ENCODE measurements around the gene ZMAT5. TPM values are rescaled to one million over a fixed set of nuclear protein-coding genes. Genes with fewer than 3 reads are reported as not detected.

ZMAT5 gene
- total RNA-seq, 1 donor from 2014 or later: 26.0 TPM

DNA sequence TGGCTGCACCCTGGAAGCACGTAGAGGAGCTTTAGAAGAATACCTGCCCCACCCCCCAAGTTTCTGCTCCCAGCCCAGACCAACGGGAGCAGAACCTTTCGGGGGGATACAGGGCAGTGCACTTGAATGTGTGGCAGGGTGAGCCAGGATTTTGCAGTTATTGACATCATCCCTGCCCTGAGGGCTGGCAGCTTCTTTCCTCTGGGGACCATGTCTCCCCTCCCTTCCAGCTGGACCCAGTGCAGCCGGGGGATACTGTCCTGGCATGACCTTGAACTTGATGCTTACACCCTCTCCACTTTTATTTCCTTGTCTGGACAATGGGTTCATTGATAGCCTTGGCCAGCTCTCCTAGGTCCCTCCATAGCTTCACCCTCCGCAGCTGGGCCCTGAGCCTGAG, 51.1 kb downstream of the ZMAT5 start:
- Mint-ChIP-seq H3K9me3 (no peaks in the 10 kb centered on the region), H3K4me3 (ENCODE audit: low read depth) (no peak overlapping the region), H3K4me1 (ENCODE audit: low read depth) (peaks cover 2% of the 10 kb centered on the region), H3K27ac (no peak overlapping the region), H3K27me3 (ENCODE audit: low read depth) (peaks cover 28% of the 10 kb centered on the region), H3K36me3 (ENCODE audit: low read depth) (no peaks in the 10 kb centered on the region)
- no peak for DNase-seq (ENCODE audit: low spot score)
- intact Hi-C loops (cut with micrococcal nuclease): loop anchor here (10.0 kb wide), 1 partner anchor 289 kb away; no protein-coding TSS in a partner anchor

DNA sequence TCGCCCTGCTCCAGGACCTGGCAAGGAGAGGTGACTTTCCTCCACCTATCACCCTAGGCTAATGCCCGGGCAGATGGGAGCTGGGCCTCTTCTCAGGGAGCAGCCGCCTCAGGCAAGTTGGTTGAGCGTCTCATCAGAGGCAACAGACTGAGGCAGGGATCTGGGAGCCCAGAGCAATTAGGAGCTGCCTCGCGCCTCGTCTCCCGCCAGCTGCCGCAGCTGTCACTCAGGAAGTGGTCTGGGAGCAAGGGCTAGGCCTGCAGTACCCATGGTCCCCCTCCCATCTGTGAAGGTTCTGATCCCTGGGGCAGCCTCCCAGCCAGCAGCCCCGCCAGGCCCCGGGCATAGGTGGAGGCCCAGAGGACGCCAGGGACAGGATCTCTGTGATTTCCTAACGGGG, 51.6 kb downstream of the ZMAT5 start:
- H3K27me3 Mint-ChIP-seq (ENCODE audit: low read depth): peaks cover 28% of the 10 kb centered on the region
- no peaks in the 10 kb centered on the region for H3K36me3 Mint-ChIP-seq (ENCODE audit: low read depth)
- H3K4me1 Mint-ChIP-seq (ENCODE audit: low read depth): peaks cover 2% of the 10 kb centered on the region
- no peak overlapping the region for H3K4me3 Mint-ChIP-seq (ENCODE audit: low read depth)
- no peak for DNase-seq (ENCODE audit: low spot score)
- no peak overlapping the region for H3K27ac Mint-ChIP-seq
- intact Hi-C loops (cut with micrococcal nuclease): loop anchor here (10.0 kb wide), 1 partner anchor 290 kb away; no protein-coding TSS in a partner anchor
- no peaks in the 10 kb centered on the region for H3K9me3 Mint-ChIP-seq

DNA sequence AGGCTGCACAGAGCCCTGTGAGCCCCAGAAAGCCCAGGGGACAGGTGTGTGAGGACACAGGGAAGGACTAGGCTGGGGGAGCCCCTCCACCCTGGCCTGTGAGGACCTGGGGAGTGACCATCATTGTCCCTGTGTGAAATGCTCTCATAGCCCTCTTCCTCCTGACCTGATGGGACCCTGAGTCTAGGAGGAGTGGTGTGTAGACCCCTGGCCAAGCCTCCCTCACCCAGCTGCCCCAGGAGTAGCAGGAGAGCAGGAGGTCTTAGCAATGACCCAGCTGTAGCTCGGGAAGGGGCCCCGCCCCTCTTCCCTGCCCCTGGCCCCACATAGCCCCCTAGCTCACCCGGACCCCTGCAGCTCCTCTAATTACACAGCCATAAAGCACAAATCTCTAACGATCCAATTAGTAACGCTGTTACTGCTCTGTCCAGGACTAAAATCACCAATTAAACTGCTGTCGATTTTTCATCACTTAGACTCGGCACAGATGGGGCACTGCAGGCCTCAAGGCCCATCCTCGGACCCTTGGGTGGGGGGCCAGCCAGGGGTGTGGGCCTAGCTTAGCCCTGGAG, 53.6 kb downstream of the ZMAT5 start:
- Mint-ChIP-seq H3K27ac (no peak overlapping the region), H3K4me1 (ENCODE audit: low read depth) (no peaks in the 10 kb centered on the region), H3K36me3 (ENCODE audit: low read depth) (no peaks in the 10 kb centered on the region), H3K4me3 (ENCODE audit: low read depth) (no peak overlapping the region), H3K27me3 (ENCODE audit: low read depth) (peaks cover 16% of the 10 kb centered on the region), H3K9me3 (no peaks in the 10 kb centered on the region)
- intact Hi-C loops (cut with micrococcal nuclease): loop anchor here (10.0 kb wide), 1 partner anchor 292 kb away; no protein-coding TSS in a partner anchor
- DNase-seq (ENCODE audit: low spot score): no peak

DNA sequence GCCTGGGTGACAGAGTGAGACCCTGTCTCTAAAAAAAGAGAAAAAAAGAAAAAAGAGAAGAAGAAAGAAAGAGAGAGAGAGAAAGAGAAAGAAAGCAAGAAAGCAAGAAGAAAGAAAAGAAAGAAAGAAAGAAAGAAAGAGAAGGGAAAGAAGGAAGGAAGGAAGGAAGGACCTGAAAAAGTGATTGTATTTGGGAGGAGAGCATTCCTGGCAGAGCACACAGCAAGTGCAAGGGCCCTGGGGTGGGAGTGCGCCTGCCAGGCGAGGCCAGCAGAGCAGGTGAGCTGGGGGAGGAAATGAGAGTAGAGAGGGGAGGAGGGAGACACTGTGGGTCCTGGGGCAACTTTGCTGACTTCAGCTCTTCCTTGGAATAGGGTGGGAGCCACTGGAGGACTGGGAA, 54.7 kb downstream of the ZMAT5 start:
- H3K4me1 Mint-ChIP-seq (ENCODE audit: low read depth): no peaks in the 10 kb centered on the region
- peaks cover 8% of the 10 kb centered on the region for H3K27me3 Mint-ChIP-seq (ENCODE audit: low read depth)
- no peak overlapping the region for H3K4me3 Mint-ChIP-seq (ENCODE audit: low read depth)
- intact Hi-C loops (cut with micrococcal nuclease): loop anchor here (10.0 kb wide), 1 partner anchor 293 kb away; no protein-coding TSS in a partner anchor
- H3K9me3 Mint-ChIP-seq: no peaks in the 10 kb centered on the region
- H3K36me3 Mint-ChIP-seq (ENCODE audit: low read depth): no peaks in the 10 kb centered on the region
- DNase-seq (ENCODE audit: low spot score): no peak
- H3K27ac Mint-ChIP-seq: no peak overlapping the region

DNA sequence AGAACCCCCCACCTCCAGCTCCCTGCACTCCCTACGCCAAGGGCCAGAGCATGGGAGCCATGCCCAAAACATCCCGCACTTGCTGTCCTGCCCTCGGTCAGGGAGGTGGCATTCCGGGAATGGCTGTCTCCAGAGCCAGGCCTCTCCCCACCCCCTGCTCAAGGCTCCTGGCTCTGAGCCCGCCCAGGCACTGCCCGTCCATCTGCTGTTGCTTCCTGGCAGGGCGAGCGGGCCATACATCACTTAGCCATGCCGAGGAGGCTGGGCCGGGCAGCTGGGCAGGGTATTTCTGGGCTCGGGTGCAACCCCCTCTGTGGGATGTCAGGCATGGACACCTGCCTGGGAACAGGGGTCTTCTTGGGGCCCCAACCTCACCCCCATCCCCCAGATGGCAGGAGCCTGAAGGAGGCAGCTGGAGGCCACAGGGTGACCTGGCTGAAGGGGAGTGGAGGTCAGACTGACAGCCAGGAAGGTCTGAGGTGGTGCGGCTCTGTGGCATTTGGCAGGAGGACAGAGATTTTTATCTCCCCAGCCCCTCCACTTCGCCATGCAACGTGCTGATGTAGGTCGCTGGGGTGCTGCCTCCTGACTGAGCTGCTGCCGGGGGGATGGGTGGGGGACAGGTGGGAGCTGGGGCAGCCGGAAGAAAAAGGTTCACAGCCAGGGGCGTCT, 55.7 kb downstream of the ZMAT5 start:
- Mint-ChIP-seq H3K27ac (no peak overlapping the region), H3K27me3 (ENCODE audit: low read depth) (no peaks in the 10 kb centered on the region), H3K36me3 (ENCODE audit: low read depth) (no peaks in the 10 kb centered on the region), H3K9me3 (no peaks in the 10 kb centered on the region), H3K4me3 (ENCODE audit: low read depth) (no peak overlapping the region), H3K4me1 (ENCODE audit: low read depth) (no peaks in the 10 kb centered on the region)
- intact Hi-C loops (cut with micrococcal nuclease): loop anchor here (10.0 kb wide), 1 partner anchor 294 kb away; no protein-coding TSS in a partner anchor
- DNase-seq (ENCODE audit: low spot score): no peak

DNA sequence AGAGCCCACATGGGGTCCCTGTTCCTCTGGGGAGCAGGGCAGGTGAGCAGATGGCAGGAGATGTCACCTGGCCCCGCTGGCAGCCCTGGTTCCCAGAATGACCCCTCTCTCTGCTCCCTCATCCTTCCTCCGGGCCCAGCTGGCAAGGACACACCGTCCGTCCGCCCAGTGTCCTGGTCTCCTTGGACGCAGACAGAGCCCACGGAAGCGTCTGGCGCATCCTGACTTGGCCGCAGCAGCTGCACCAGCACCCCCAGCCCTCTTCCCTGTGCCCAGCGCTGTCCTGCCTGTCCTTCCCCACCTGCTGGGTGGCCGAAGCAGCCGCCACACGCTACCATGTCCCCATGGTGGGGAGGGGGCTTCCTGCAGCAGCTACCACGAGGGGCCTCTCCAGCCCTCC, 56.6 kb downstream of the ZMAT5 start:
- Mint-ChIP-seq H3K27ac (no peak overlapping the region), H3K4me3 (ENCODE audit: low read depth) (no peak overlapping the region), H3K9me3 (no peaks in the 10 kb centered on the region), H3K36me3 (ENCODE audit: low read depth) (no peaks in the 10 kb centered on the region), H3K4me1 (ENCODE audit: low read depth) (no peaks in the 10 kb centered on the region), H3K27me3 (ENCODE audit: low read depth) (no peaks in the 10 kb centered on the region)
- intact Hi-C loops (cut with micrococcal nuclease): loop anchor here (10.0 kb wide), 1 partner anchor 295 kb away; no protein-coding TSS in a partner anchor
- no peak for DNase-seq (ENCODE audit: low spot score)

DNA sequence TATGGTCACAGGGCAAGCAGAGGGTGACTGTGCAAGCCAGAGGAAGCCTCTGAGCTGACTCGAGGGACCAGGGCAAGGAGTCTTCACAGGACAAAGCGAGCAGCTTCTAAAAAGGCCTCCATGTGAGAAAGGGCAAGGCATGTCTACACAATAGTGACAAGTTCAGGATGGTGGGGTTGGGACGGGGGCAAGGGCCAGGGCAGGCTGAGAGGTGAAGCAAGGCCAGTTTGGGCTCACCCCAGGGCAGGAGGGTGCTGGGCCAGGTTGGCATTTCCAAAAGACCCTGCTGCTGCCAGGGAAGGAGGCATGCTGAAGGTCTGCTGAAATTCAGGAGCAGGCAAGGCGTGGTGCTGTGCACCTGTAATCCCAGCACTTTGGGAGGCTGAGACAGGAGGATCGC, 59.3 kb downstream of the ZMAT5 start:
- Mint-ChIP-seq H3K4me1 (ENCODE audit: low read depth) (no peaks in the 10 kb centered on the region), H3K27me3 (ENCODE audit: low read depth) (peaks cover 9% of the 10 kb centered on the region), H3K9me3 (no peaks in the 10 kb centered on the region), H3K27ac (no peak overlapping the region), H3K36me3 (ENCODE audit: low read depth) (no peaks in the 10 kb centered on the region), H3K4me3 (ENCODE audit: low read depth) (no peak overlapping the region)
- DNase-seq (ENCODE audit: low spot score): no peak
- intact Hi-C loops (cut with micrococcal nuclease): no loop called here

DNA sequence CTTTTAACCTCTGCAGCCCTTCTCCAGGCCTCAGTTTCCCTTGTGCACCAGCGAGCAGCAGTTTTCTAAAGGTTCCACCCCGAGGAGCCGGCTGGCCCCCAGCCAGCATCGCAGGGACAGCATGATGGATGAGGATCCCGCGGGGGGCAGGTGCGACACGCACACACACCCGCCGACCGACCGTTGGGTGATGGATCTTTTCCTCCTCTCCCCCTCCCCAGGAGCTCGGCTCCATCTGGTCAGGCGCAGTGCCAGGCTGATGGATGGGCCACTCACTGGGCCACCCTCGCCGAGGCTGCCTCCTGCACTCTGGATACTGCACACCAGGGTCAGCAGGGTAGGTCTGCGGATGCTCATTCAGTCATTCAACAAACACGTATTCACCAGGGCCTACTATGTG, 59.8 kb downstream of the ZMAT5 start:
- Mint-ChIP-seq H3K4me1 (ENCODE audit: low read depth) (no peaks in the 10 kb centered on the region), H3K27me3 (ENCODE audit: low read depth) (peaks cover 10% of the 10 kb centered on the region), H3K27ac (no peak overlapping the region), H3K4me3 (ENCODE audit: low read depth) (no peak overlapping the region), H3K36me3 (ENCODE audit: low read depth) (no peaks in the 10 kb centered on the region), H3K9me3 (no peaks in the 10 kb centered on the region)
- no peak for DNase-seq (ENCODE audit: low spot score)
- intact Hi-C loops (cut with micrococcal nuclease): no loop called here

DNA sequence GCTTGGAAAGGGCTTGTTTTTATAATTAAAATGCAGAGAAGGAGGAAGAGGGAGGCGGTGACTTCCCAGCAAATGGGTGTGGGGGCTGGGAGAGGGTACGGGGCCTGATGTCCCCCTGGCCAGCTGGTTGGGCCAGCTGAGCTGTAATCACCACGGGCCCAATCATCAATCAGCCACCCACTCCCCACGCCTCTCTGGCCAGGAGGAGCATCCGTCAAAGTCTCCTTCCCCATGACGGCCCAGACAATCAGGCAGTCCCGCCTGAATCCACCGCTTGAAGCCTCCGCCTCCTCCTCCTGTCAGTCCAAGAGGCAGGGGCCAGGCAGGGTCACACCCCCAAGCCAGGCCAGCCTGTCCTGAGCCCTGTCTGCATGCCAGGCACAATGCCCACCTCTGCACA, 60.3 kb downstream of the ZMAT5 start:
- Mint-ChIP-seq H3K4me1 (ENCODE audit: low read depth) (no peaks in the 10 kb centered on the region), H3K4me3 (ENCODE audit: low read depth) (no peak overlapping the region), H3K27me3 (ENCODE audit: low read depth) (peaks cover 12% of the 10 kb centered on the region), H3K27ac (no peak overlapping the region), H3K9me3 (no peaks in the 10 kb centered on the region), H3K36me3 (ENCODE audit: low read depth) (no peaks in the 10 kb centered on the region)
- intact Hi-C loops (cut with micrococcal nuclease): no loop called here
- no peak for DNase-seq (ENCODE audit: low spot score)

DNA sequence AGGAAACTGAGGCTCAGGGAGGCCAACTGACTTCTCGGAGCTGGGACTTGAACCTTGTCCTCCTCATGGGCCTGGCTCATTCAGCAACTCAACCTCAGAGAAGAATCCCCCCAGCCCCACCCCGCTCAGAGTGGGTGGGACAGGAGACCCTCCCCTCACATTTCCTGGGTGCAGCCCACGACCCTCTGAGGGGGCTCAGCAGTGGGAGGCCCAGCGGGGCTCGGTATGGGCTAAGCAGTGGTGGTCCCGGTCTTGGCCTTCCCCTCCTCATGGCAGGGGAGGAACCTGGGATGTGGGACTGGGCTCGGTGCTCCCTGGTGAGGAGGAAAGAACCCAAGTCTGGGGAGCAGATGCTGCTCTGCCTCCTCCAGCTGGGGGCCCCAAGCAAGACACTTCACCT, 61.2 kb downstream of the ZMAT5 start:
- DNase-seq (ENCODE audit: low spot score): no peak
- Mint-ChIP-seq H3K27ac (no peak overlapping the region), H3K9me3 (no peaks in the 10 kb centered on the region), H3K36me3 (ENCODE audit: low read depth) (no peaks in the 10 kb centered on the region), H3K27me3 (ENCODE audit: low read depth) (peaks cover 12% of the 10 kb centered on the region), H3K4me1 (ENCODE audit: low read depth) (peaks cover 5% of the 10 kb centered on the region), H3K4me3 (ENCODE audit: low read depth) (no peak overlapping the region)
- intact Hi-C loops (cut with micrococcal nuclease): no loop called here

DNA sequence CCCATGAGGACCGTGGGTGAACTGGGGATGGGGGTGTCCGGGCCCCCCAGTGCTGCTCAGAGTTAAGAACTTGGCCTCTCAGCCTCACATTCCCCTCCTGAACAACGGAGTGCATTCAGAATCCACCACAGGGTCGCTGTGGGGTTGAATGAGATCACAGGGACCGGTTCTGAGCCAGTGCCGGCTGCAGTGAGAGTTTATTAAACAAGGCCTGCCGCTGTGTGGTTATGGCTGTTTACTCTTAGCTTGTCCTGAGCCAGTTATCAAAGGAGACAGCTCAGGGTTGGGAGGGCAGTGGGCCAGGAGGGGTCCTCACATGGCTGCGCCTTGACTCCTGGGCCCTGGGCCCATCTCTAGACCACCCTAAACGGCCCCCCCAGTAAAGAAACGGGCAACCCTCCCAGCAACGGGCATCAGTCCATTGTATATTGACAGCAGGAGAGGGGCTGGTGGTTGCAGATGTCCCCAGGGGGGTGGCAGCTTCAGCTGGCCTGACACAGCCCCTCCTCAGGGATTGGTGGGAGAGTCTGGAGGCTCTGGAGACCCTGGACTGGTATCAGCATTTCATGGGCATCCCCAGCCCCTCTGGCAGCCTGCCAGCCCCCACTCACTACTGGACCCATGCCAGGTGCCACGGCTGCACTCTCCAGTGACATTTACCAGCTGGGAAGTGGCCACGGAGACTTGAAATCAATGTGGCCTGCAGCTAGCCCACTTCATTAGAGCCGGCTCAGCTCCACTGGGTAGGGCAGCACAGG, 62.1 kb downstream of the ZMAT5 start:
- Mint-ChIP-seq H3K9me3 (no peaks in the 10 kb centered on the region), H3K27ac (no peak overlapping the region), H3K27me3 (ENCODE audit: low read depth) (peaks cover 12% of the 10 kb centered on the region), H3K36me3 (ENCODE audit: low read depth) (no peaks in the 10 kb centered on the region), H3K4me1 (ENCODE audit: low read depth) (peaks cover 5% of the 10 kb centered on the region), H3K4me3 (ENCODE audit: low read depth) (no peak overlapping the region)
- intact Hi-C loops (cut with micrococcal nuclease): loop anchor here (5.0 kb wide), 1 partner anchor 48 kb away; no protein-coding TSS in a partner anchor
- DNase-seq (ENCODE audit: low spot score): no peak

DNA sequence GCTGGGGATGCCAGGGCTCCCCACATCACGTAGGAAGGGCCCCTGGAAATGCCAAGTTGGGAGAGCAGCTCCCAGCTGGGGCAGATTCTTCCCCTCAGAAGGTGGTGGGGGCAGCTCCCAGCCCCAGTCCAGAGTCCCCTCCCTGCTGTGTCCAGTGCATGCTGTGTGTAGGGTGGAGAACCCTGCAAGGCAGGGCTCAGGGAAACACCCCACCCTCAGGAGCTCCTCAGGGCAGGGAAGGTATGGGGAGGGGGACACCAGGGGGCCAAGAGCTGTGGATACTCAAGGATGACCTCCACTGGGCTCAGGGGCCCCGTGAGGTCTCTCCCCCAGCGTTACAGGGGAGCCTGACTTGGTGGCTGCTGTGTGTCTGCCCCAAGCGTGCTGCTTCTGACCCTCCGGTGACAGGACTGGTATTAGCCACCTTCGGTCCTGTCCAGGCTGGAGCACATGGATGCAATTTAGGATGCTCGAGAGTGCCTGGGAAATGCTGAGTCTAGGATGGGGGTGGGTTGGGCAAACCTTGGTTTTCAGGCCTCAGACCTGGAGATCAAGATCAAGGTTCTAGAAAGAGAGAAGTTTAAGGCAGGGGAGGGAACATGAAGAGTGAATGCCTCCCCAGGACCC, 63.1 kb downstream of the ZMAT5 start:
- Mint-ChIP-seq H3K36me3 (ENCODE audit: low read depth) (no peaks in the 10 kb centered on the region), H3K4me1 (ENCODE audit: low read depth) (peaks cover 5% of the 10 kb centered on the region), H3K9me3 (no peaks in the 10 kb centered on the region), H3K4me3 (ENCODE audit: low read depth) (no peak overlapping the region), H3K27me3 (ENCODE audit: low read depth) (peaks cover 12% of the 10 kb centered on the region), H3K27ac (no peak overlapping the region)
- intact Hi-C loops (cut with micrococcal nuclease): loop anchor here (5.0 kb wide), 1 partner anchor 49 kb away; no protein-coding TSS in a partner anchor
- no peak for DNase-seq (ENCODE audit: low spot score)
